ENCODE results near the gene FOXK1.

FOXK1 gene

DNA sequence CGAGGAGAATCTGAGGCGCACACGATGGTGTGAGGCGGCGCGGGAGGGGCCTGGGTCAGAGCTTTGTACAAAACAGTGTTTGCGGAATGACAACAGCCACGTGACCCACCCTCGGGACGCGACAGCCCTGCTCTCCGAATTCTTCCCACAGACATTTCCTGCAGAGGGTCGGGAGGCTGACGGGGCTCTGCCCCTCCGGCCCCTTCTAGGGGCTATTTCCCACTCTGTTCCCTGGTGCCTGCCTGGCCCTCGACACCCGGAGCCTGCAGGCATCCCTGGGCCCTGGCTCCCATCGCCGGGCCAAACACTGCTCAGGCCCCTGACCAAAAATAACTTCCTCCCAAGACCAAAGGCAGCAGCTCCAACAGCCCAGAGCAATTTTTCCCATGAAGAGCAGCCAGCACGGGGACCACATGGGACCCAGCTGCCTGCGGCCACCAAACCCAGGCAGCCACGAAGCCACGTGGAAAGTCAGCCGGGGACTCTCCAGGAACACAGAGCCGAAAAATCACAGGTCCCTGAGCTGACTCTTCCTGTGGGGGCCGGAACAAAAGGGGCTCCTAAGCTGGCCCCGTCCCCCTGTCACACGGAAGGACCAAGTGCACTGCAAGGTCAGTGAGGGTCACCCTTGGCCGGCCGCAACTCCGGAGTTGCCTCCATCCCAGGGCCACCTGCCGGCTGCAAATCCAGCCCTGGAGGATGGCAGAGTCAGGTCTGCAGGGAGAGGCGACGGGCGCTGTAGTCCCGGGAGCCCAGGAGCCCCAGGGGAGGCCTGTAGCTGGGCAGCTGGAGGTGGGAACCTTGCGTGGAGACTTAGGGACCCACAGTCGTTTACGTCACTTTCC, 137.7 kb downstream of the FOXK1 start:
- no peak for DNase-seq (ENCODE audit: low spot score)

DNA sequence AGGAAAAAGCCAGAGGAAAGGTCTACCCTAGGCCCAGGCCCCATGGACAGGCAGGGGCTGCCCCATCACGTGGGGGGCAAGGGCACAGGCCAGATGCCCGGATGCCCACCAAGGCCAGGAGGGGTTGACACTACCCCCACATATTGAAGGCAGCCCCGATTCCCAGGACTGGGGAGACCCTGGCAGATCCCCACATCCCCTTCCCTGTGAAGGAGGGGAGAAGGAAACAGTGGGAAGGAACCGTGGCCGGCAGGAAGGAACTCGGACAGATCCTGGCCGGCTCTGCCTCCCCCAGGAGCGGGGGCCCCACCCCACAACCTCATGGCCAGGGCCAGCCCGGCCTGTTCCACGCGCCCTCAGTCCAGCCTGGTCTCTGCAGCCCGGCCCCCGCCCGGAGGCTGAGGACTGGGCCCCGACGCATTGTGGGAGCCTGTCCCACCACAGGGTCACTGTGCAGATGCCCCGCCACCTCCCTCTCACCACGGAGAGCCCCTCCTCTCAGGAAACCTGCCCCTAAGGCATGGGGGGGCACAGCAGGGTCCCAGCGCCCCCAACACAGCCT, 138.4 kb downstream of the FOXK1 start:
- no peak for DNase-seq (ENCODE audit: low spot score)

Measured in COLO829 (cell line).